Stomach (tissue), 9 donors: ENCODE measurements around the gene RGMA. TPM values are rescaled to one million over a fixed set of nuclear protein-coding genes. Genes with fewer than 3 reads are reported as not detected.
"Not testable (repeated sequence)": the region's sequence is repeated elsewhere in the genome, so short reads cannot be mapped to it uniquely, and the experiment has no call there.

Experiments
- DNase-seq, 2 donors: peaks; one replicate each; pipeline versions ENCODE4 v3.0.0 to v3.0.0-alpha.2; 2013 to 2019
- H3K27ac ChIP-seq, 5 donors: fragments of 200-600 bp in 4 of 5; sonication (generic) in 4 of 5; one replicate each; pipeline ENCODE4 v1.5.1; 2013 to 2019; ENCODE audit warnings: mild to moderate bottlenecking in 1 of 5, moderate library complexity in 1 of 5
- H3K27me3 ChIP-seq, 3 donors: fragments of 200-600 bp; sonication (generic); one replicate each; pipeline ENCODE4 v1.5.1; 2017 to 2019; ENCODE audit warnings: mixed run types in 1 of 3
- H3K36me3 ChIP-seq, 4 donors: fragments of 200-600 bp; sonication (generic); 1 replicate in 3 of 4; 2 replicates in 1 of 4; pipeline ENCODE4 v1.5.1; 2016 to 2019
- H3K4me1 ChIP-seq, 4 donors: fragments of 200-600 bp; sonication (generic); one replicate each; pipeline ENCODE4 v1.5.1; 2016 to 2019
- H3K4me3 ChIP-seq, 4 donors: fragments of 200-600 bp; sonication (generic) in 3 of 4; one replicate each; pipeline ENCODE4 v1.5.1; 2016 to 2019; ENCODE audit warnings: mild to moderate bottlenecking in 1 of 4
- H3K9me3 ChIP-seq, 4 donors: fragments of 200-600 bp; sonication (generic); one replicate each; pipeline ENCODE4 v1.5.1; 2016 to 2019
- CTCF ChIP-seq, 7 experiments: fragments of 450-650 bp in 4 of 7; fragments of 200-600 bp in 3 of 7; sonication (generic) in 3 of 7; IDR thresholded peaks; one replicate each; pipeline ENCODE4 v1.5.1; 2016 to 2019; ENCODE audit warnings: antibody characterized with exemption in 7 of 7, control low read depth in 2 of 7, mild to moderate bottlenecking in 1 of 7
- EP300 ChIP-seq: sonication (generic); formaldehyde crosslinking; IDR thresholded peaks from one replicate; pipeline ENCODE4 v1.6.1; 2017; ENCODE audit warnings: antibody characterized with exemption
- POLR2A ChIP-seq, 4 donors: fragments of 450-650 bp; IDR thresholded peaks; one replicate each; pipeline ENCODE4 v1.6.1; 2016; ENCODE audit warnings: antibody characterized with exemption in 4 of 4, control low read depth in 2 of 4, mild to moderate bottlenecking in 1 of 4, moderate library complexity in 1 of 4
- POLR2AphosphoS5 ChIP-seq, 3 donors: sonication (generic); formaldehyde crosslinking; IDR thresholded peaks; one replicate each; pipeline ENCODE4 v1.6.1; 2016; ENCODE audit warnings: antibody characterized with exemption in 3 of 3
- WGBS, 5 donors: extraction: QIAGEN DNeasy Blood & Tissue Kit in 3 of 5; methylation state at CpG; one replicate each; pipeline versions ENCODE4 v1.1.5 to v1.1.7; 2013 to 2018; 5-methylcytosine and 5-hydroxymethylcytosine counted together
- intact Hi-C: fragments of 100-400 bp; cut with DNase I; formaldehyde crosslinking; loops from one replicate; pipeline ENCODE4 v1.15.1; 2023; ENCODE audit warnings: low total_unique reads
- polyA plus RNA-seq, 3 donors: library from polyadenylated mRNA; stranded (reverse); fragments of 200-250 nt; gene quantifications; one replicate each; pipeline ENCODE4 v1.2.3, GENCODE V29; 2013
- total RNA-seq, 5 donors: library from RNA; depleted of rRNA; stranded (reverse); fragments of >200 nt; gene quantifications; one replicate each; pipeline versions ENCODE4 v1.1.0 to v1.2.3, GENCODE V29; 2014 to 2016
- donor health status: healthy with polysubstance abuse.
- donor health status: Bipolar disorder and iron deficiency.
- donor health status: healthy.

The RGMA gene
- total and polyA plus RNA-seq, 8 donors = 1.7 to 64.2 (median 16.1) TPM

- Histone ChIP-seq H3K36me3 (peaks cover 17 to 57% (median 32%) of the 10 kb centered on the region in 4 donors), H3K9me3 (peaks cover 0 to 9% (median 7%) of the 10 kb centered on the region in 4 donors), H3K27me3 (peaks cover 0 to 2% (median 0%) of the 10 kb centered on the region in 3 donors), H3K27ac (no peak overlapping the region), H3K4me3 (no peak overlapping the region), H3K4me1 (peaks cover 0 to 20% (median 8%) of the 10 kb centered on the region in 4 donors)
- intact Hi-C loops = no loop called here
- no peak for TF ChIP-seq EP300
- no peak for TF ChIP-seq POLR2A (IDR thresholded peaks at IDR 0.05)
- TF ChIP-seq CTCF (IDR thresholded peaks at IDR 0.05) = no peak
- TF ChIP-seq POLR2AphosphoS5 (IDR thresholded peaks at IDR 0.05) = no peak
- WGBS, 5 donors = 81 to 90% (median 88%) methylated on average over 18 of the region's 18 CpGs
- DNase-seq = no peak
Measured at GRCh38 chr15:93042691-93043378, 46.2 kb downstream of the RGMA start.

GRCh38 chr15:93042211-93042610 is 46.8 kb downstream of the RGMA start:
- Histone ChIP-seq H3K4me1 (peaks cover 0 to 20% (median 8%) of the 10 kb centered on the region in 4 donors), H3K36me3 (peaks cover 17 to 51% (median 29%) of the 10 kb centered on the region in 4 donors), H3K27ac (no peak overlapping the region), H3K4me3 (no peak overlapping the region), H3K9me3 (peaks cover 0 to 9% (median 7%) of the 10 kb centered on the region in 4 donors), H3K27me3 (no peaks in the 10 kb centered on the region)
- whole genome bisulfite sequencing, 5 donors = 26 to 59% (median 37%) methylated on average over 3 of the region's 3 CpGs
- intact Hi-C loops = no loop called here
- no peak for DNase-seq
- no peak for TF ChIP-seq CTCF (IDR thresholded peaks at IDR 0.05)
- TF ChIP-seq POLR2AphosphoS5 (IDR thresholded peaks at IDR 0.05) = no peak
- TF ChIP-seq POLR2A (IDR thresholded peaks at IDR 0.05) = no peak
- TF ChIP-seq EP300 = no peak

- H3K4me1 ChIP-seq = peaks cover 4 to 31% (median 15%) of the 10 kb centered on the region in 4 donors
- intact Hi-C loops = no loop called here
- WGBS, 5 donors = 77 to 90% (median 82%) methylated on average over 13 of the region's 13 CpGs
- DNase-seq = no peak
- peaks cover 0 to 3% (median 2%) of the 10 kb centered on the region in 4 donors for H3K9me3 ChIP-seq
- no peak overlapping the region for H3K4me3 ChIP-seq
- H3K36me3 ChIP-seq = peaks cover 16 to 40% (median 22%) of the 10 kb centered on the region in 4 donors
- TF ChIP-seq POLR2AphosphoS5 (IDR thresholded peaks at IDR 0.05) = no peak
- no peak for TF ChIP-seq CTCF (IDR thresholded peaks at IDR 0.05)
- peak overlapping the region in 1 of 5 donors; percentile 11 for H3K27ac ChIP-seq
- peaks cover 0 to 5% (median 0%) of the 10 kb centered on the region in 3 donors for H3K27me3 ChIP-seq
Measured at GRCh38 chr15:93041159-93041547, 47.9 kb downstream of the RGMA start.

GRCh38 chr15:93040288-93041158 is 48.5 kb downstream of the RGMA start:
- Histone ChIP-seq H3K9me3 (no peaks in the 10 kb centered on the region), H3K4me1 (peaks cover 4 to 37% (median 19%) of the 10 kb centered on the region in 4 donors), H3K27me3 (peaks cover 0 to 5% (median 0%) of the 10 kb centered on the region in 3 donors), H3K4me3 (no peak overlapping the region), H3K27ac (no peak overlapping the region), H3K36me3 (peaks cover 15 to 34% (median 20%) of the 10 kb centered on the region in 4 donors)
- intact Hi-C loops = no loop called here
- no peak for DNase-seq
- TF ChIP-seq POLR2AphosphoS5 (IDR thresholded peaks at IDR 0.05) (no peak), CTCF (IDR thresholded peaks at IDR 0.05) (no peak), POLR2A (IDR thresholded peaks at IDR 0.05) (no peak), EP300 (no peak)
- 81 to 86% (median 82%) methylated on average over 20 of the region's 20 CpGs for WGBS, 5 donors

GRCh38 chr15:93039562-93040287 is 49.3 kb downstream of the RGMA start:
- H3K9me3 ChIP-seq, H3K27ac ChIP-seq, DNase-seq, H3K27me3 ChIP-seq, H3K4me3 ChIP-seq, intact Hi-C loops: not testable (repeated sequence)
- H3K36me3 ChIP-seq = peaks cover 7 to 26% (median 12%) of the 10 kb centered on the region in 4 donors
- peaks cover 4 to 33% (median 19%) of the 10 kb centered on the region in 4 donors for H3K4me1 ChIP-seq
- WGBS, 5 donors = 86 to 94% (median 88%) methylated on average over 12 to 13 of the region's 13 CpGs
